ENCODE measurements around the gene WHAMM. TPM values are rescaled to one million over a fixed set of nuclear protein-coding genes. Genes with fewer than 3 reads are reported as not detected.
"Not testable (repeated sequence)": the region's sequence is repeated elsewhere in the genome, so short reads cannot be mapped to it uniquely, and the experiment has no call there.

The WHAMM gene
- polyA plus RNA-seq, 2 of the 4 experiments (the other 2 are of a cell fraction): 5.1 to 5.6 TPM

- Histone ChIP-seq H3K27ac (no peak overlapping the region), H3K4me2 (no peak overlapping the region), H3K9me3 (no peaks in the 10 kb centered on the region), H3K4me1 (no peaks in the 10 kb centered on the region), H3K4me3 (no peak overlapping the region)
- no peak for TF ChIP-seq HOXB5 (CRISPR knock-in tag; IDR thresholded peaks at IDR 0.05)
- TF ChIP-seq HDAC2 (IDR thresholded peaks at IDR 0.05): no peak
- TF ChIP-seq EHF (CRISPR knock-in tag; IDR thresholded peaks at IDR 0.05): no peak
- no peak for TF ChIP-seq EHMT2 (IDR thresholded peaks at IDR 0.05; ENCODE audit: low read depth)
- TF ChIP-seq HMGXB4 (CRISPR knock-in tag; IDR thresholded peaks at IDR 0.05; ENCODE audit: borderline replicate concordance): no peak
- ATAC-seq: no peak
- 86% methylated on average over 11 of the region's 11 CpGs for WGBS (ENCODE audit: missing lambda C conversion rate)
- CTCF ChIA-PET: interaction anchor here (1.2 kb wide), 1 partner anchor 9 kb away, joined by 3 read pairs; no protein-coding TSS in a partner anchor
- POLR2A ChIA-PET: no interaction called here
- no peak for FAIRE-seq
- DNase-seq (ENCODE audit: low read depth in 1 of 2, low spot score in 1 of 2): no peak
Observed at GRCh38 chr15:82858932-82859331, 49.5 kb downstream of the WHAMM start.

GRCh38 chr15:82862886-82863285, 53.5 kb downstream of the WHAMM start:
- CTCF ChIA-PET: interaction anchor here (1.7 to 2.2 kb wide), 2 partner anchors 13 to 137 kb away, joined by 7 to 9 read pairs; no protein-coding TSS in a partner anchor
- no peak overlapping the region for H3K4me3 ChIP-seq
- 55% methylated on average over 6 of the region's 6 CpGs for WGBS (ENCODE audit: missing lambda C conversion rate)
- H3K4me1 ChIP-seq: no peaks in the 10 kb centered on the region
- no peak for TF ChIP-seq SREBF2 (IDR thresholded peaks at IDR 0.05)
- no peak for TF ChIP-seq EHMT2 (IDR thresholded peaks at IDR 0.05; ENCODE audit: low read depth)
- TF ChIP-seq ZFP36 (IDR thresholded peaks at IDR 0.05; ENCODE audit: borderline replicate concordance, partially characterized antibody): no peak
- no peak for TF ChIP-seq RCOR1 (IDR thresholded peaks at IDR 0.05; ENCODE audit: low read depth, low read length)
- no peak for TF ChIP-seq CEBPB (IDR thresholded peaks at IDR 0.05)
- no peak for TF ChIP-seq HDAC2 (IDR thresholded peaks at IDR 0.05)
- TF ChIP-seq TP53 (CRISPR knock-in tag; IDR thresholded peaks at IDR 0.05): no peak
- TF ChIP-seq HOXB5 (CRISPR knock-in tag; IDR thresholded peaks at IDR 0.05): no peak
- TF ChIP-seq CHD2 (IDR thresholded peaks at IDR 0.05; ENCODE audit: low read length, partially characterized antibody): no peak
- no peak for TF ChIP-seq CTCF (IDR thresholded peaks at IDR 0.05)
- no peak for TF ChIP-seq JUN (IDR thresholded peaks at IDR 0.05)
- TF ChIP-seq MAZ (IDR thresholded peaks at IDR 0.05; ENCODE audit: borderline replicate concordance, low read depth, low read length): no peak
- DNase-seq (ENCODE audit: low read depth in 1 of 2, low spot score in 1 of 2) (no peak), ATAC-seq (no peak; a peak in 1 of 6 replicates), FAIRE-seq (no peak)
- H3K4me2 ChIP-seq: no peak overlapping the region
- POLR2A ChIA-PET: no interaction called here
- H3K27ac ChIP-seq: no peak overlapping the region
- no peaks in the 10 kb centered on the region for H3K9me3 ChIP-seq

- CTCF ChIA-PET: interaction anchor here (2.2 to 2.7 kb wide), 2 partner anchors 15 kb away, joined by 9 to 13 read pairs; no protein-coding TSS in a partner anchor
- Histone ChIP-seq H3K4me2 (no peak overlapping the region), H3K4me1 (no peaks in the 10 kb centered on the region), H3K4me3 (no peak overlapping the region), H3K9me3 (no peaks in the 10 kb centered on the region), H3K27ac (no peak overlapping the region)
- POLR2A ChIA-PET: no interaction called here
- DNase-seq (ENCODE audit: low read depth in 1 of 2, low spot score in 1 of 2) (no peak), FAIRE-seq (no peak), ATAC-seq (no peak)
- TF ChIP-seq JUNB (IDR thresholded peaks at IDR 0.05): no peak
- no peak for TF ChIP-seq HEYL (CRISPR knock-in tag; IDR thresholded peaks at IDR 0.05)
- TF ChIP-seq CBX2 (IDR thresholded peaks at IDR 0.05; ENCODE audit: borderline replicate concordance, low read depth): no peak
- TF ChIP-seq ZNF302 (CRISPR knock-in tag; IDR thresholded peaks at IDR 0.05): no peak
- TF ChIP-seq TP53 (CRISPR knock-in tag; IDR thresholded peaks at IDR 0.05): no peak
- no peak for TF ChIP-seq MAZ (IDR thresholded peaks at IDR 0.05; ENCODE audit: borderline replicate concordance, low read depth, low read length)
- TF ChIP-seq CHD4 (IDR thresholded peaks at IDR 0.05; ENCODE audit: borderline replicate concordance): no peak
- TF ChIP-seq EHF (CRISPR knock-in tag; IDR thresholded peaks at IDR 0.05): no peak
- no peak for TF ChIP-seq CBX8 (IDR thresholded peaks at IDR 0.05)
- no peak for TF ChIP-seq ZC3H11A (IDR thresholded peaks at IDR 0.05)
- no peak for TF ChIP-seq E2F6 (IDR thresholded peaks at IDR 0.05; ENCODE audit: borderline replicate concordance, low read depth)
- no peak for TF ChIP-seq JUN (IDR thresholded peaks at IDR 0.05)
- TF ChIP-seq BHLHE40 (IDR thresholded peaks at IDR 0.05; ENCODE audit: low read depth, low read length): no peak
- TF ChIP-seq USF2 (IDR thresholded peaks at IDR 0.05): no peak
- no peak for TF ChIP-seq ESRRA (IDR thresholded peaks at IDR 0.05; ENCODE audit: borderline replicate concordance, low read length)
- TF ChIP-seq TFCP2L1 (CRISPR knock-in tag; IDR thresholded peaks at IDR 0.05): no peak
- no peak for TF ChIP-seq RAD21 (conservative IDR thresholded peaks at IDR 0.05 in 1 of 2, IDR thresholded peaks at IDR 0.05 in 1 of 2)
- WGBS (ENCODE audit: missing lambda C conversion rate): 66% methylated on average over 2 of the region's 2 CpGs
Observed at GRCh38 chr15:82864967-82865366, 55.5 kb downstream of the WHAMM start.

- FAIRE-seq; POLR2A ChIA-PET; H3K4me3 ChIP-seq; DNase-seq (ENCODE audit: low read depth in 1 of 2, low spot score in 1 of 2); H3K27ac ChIP-seq; ATAC-seq; H3K9me3 ChIP-seq; H3K4me2 ChIP-seq; H3K4me1 ChIP-seq: not testable (repeated sequence)
- WGBS (ENCODE audit: missing lambda C conversion rate): 50% methylated on average over 4 of the region's 4 CpGs
- CTCF ChIA-PET: interaction anchor here (0.6 to 2.7 kb wide), 2 partner anchors 16 to 25 kb away, joined by 3 to 13 read pairs; no protein-coding TSS in a partner anchor
Observed at GRCh38 chr15:82865581-82865980, 56.2 kb downstream of the WHAMM start.
